Heart left ventricle (tissue), 16 donors: Measurements from ENCODE around the gene CTNNA3. TPM values are rescaled to one million over a fixed set of nuclear protein-coding genes. Genes with fewer than 3 reads are reported as not detected.

Experiments used
- ATAC-seq, 4 donors: fragments of 200-7000 bp; cut with Tn5 transposase; one replicate each; pipeline ENCODE4 v1.9.1; 2020 to 2022; ENCODE audit warnings: moderate library complexity in 4 of 4, mild to moderate bottlenecking in 3 of 4, moderate number of reproducible peaks in 1 of 4
- DNase-seq, 5 donors: peaks; one replicate each; pipeline ENCODE4 v3.0.0-alpha.2; 2020
- H3K27ac ChIP-seq, 12 donors: fragments of 200-600 bp; sonication (generic) in 4 of 12; one replicate each; pipeline versions ENCODE4 v1.5.0 to v1.8.0; 2016 to 2022; ENCODE audit warnings: mild to moderate bottlenecking in 2 of 12
- H3K27me3 ChIP-seq, 9 donors: fragments of 200-600 bp; sonication (generic) in 2 of 9; one replicate each; pipeline versions ENCODE4 v1.5.1 to v1.8.0; 2016 to 2022; ENCODE audit warnings: mild to moderate bottlenecking in 3 of 9
- H3K36me3 ChIP-seq, 9 donors: fragments of 200-600 bp; sonication (generic) in 2 of 9; one replicate each; pipeline versions ENCODE4 v1.5.0 to v1.8.0; 2018 to 2022; ENCODE audit warnings: mild to moderate bottlenecking in 2 of 9
- H3K4me1 ChIP-seq, 12 donors: fragments of 200-600 bp; sonication (generic) in 4 of 12; one replicate each; pipeline versions ENCODE4 v1.5.0 to v1.8.0; 2016 to 2022; ENCODE audit warnings: mild to moderate bottlenecking in 3 of 12
- H3K4me3 ChIP-seq, 12 donors: fragments of 200-600 bp; sonication (generic) in 4 of 12; one replicate each; pipeline versions ENCODE4 v1.5.0 to v1.8.0; 2017 to 2022; ENCODE audit warnings: mild to moderate bottlenecking in 9 of 12, moderate library complexity in 4 of 12
- H3K9me3 ChIP-seq, 12 donors: fragments of 200-600 bp; sonication (generic) in 4 of 12; one replicate each; pipeline versions ENCODE4 v1.5.0 to v1.8.0; 2016 to 2022; ENCODE audit warnings: mild to moderate bottlenecking in 1 of 12
- POLR2A ChIP-seq, 2 donors: fragments of 450-650 bp; IDR thresholded peaks; one replicate each; pipeline ENCODE4 v1.6.1; 2017; ENCODE audit warnings: antibody characterized with exemption in 2 of 2, mild to moderate bottlenecking in 2 of 2, moderate library complexity in 2 of 2
- WGBS, 4 donors: extraction: QIAGEN DNeasy Blood & Tissue Kit in 2 of 4; methylation state at CpG; one replicate each; pipeline versions ENCODE4 v1.1.5 to v1.1.7; 2013 to 2018; 5-methylcytosine and 5-hydroxymethylcytosine counted together
- intact Hi-C, 10 donors: fragments of 100-400 bp; cut with DNase I; formaldehyde crosslinking; loops; one replicate each; pipeline versions ENCODE4 v1.11.1 to v1.14.2; 2022
- polyA plus RNA-seq, 2 donors: library from polyadenylated mRNA; stranded (reverse); fragments of 200-250 nt; gene quantifications; one replicate each; pipeline ENCODE4 v1.2.3, GENCODE V29; 2013
- total RNA-seq, 9 donors: library from RNA; depleted of rRNA in 2 of 9; stranded (reverse); fragments of >200 nt in 2 of 9; fragmentation: NEBNext Ultra II Directional in 3 of 9; extraction: Animal tissue kit (Norgen Biotek cat#: 25700) in 3 of 9; gene quantifications; one replicate each; pipeline versions ENCODE4 v1.1.0 to v1.2.4, GENCODE V29; 2016 to 2023
- TF ChIP-seq, protein P1 (sequence below), 12 donors: fragments of 200-600 bp; sonication (generic) in 4 of 12; IDR thresholded peaks; one replicate each; pipeline versions ENCODE4 v1.5.0 to v1.8.0; 2018 to 2022; ENCODE audit warnings: antibody characterized with exemption in 12 of 12, mild to moderate bottlenecking in 5 of 12
- donor health status: ischemic (EF 13 %, LVEDD 7.1; RV severe dilation, severe dysfunction).
- donor health status: healthy with polysubstance abuse.
- donor health status: DM: no; HTN: yes; CAD: no.
- donor health status: DM: no; HTN: no; CAD: no.
- donor health status: ischemic (EF 25% LVEDD 6.9; RV normal size, moderate dysfunction).
- donor health status: ischemic (EF 25% LVEDD 5.7; RV mildly dilated, moderate dysfunction).
- donor health status: healthy.
- donor health status: DM: yes; HTN: yes; CAD: no.
- donor health status: ischemic (EF 35%, LVEDD 5.7; RV mildly dilated, moderate dysfunction).
- donor health status: nonischemic (EF 11% LVEDD 7.7; RV severe dilation, severe dysfunction).
- donor health status: DM: yes; HTN: yes; CAD: no.
- donor health status: PGD.
- donor health status: ischemic (EF 29% LVEDD 5.4; RV normal size, mild dysfunction).
- donor health status: nonischemic (EF 23%, LVEDD 6.1; RV moderate dilation, normal function).

CTNNA3 gene
- total and polyA plus RNA-seq, 11 donors, result 4.8 to 200 (median 99.0) TPM

DNA sequence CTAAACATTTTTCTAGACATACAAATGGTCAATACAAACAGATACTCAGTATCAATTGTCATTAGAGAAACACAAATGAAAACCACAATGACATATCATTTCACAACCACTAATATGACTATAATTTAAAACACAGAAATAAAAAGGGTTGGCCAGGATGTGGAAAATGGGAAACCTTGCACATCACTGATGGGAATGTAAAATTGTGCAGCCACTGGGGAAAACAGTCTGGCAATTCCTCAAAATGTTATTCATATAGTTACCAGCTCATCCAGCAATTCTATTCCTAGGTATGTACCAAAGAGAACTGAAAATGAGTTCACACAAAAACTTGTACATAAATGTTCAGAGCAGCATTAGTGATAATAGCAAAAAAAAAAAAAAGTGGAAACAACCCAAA lies 876.3 kb downstream of the CTNNA3 start:
- no peak for ATAC-seq
- DNase-seq, result no peak
- intact Hi-C loops, result no loop called here
- Histone ChIP-seq H3K27ac (no peak overlapping the region), H3K4me1 (peaks cover 0 to 6% (median 0%) of the 10 kb centered on the region in 12 donors), H3K27me3 (no peaks in the 10 kb centered on the region), H3K9me3 (no peaks in the 10 kb centered on the region), H3K4me3 (no peak overlapping the region), H3K36me3 (no peaks in the 10 kb centered on the region)
- TF ChIP-seq, protein P1, sequence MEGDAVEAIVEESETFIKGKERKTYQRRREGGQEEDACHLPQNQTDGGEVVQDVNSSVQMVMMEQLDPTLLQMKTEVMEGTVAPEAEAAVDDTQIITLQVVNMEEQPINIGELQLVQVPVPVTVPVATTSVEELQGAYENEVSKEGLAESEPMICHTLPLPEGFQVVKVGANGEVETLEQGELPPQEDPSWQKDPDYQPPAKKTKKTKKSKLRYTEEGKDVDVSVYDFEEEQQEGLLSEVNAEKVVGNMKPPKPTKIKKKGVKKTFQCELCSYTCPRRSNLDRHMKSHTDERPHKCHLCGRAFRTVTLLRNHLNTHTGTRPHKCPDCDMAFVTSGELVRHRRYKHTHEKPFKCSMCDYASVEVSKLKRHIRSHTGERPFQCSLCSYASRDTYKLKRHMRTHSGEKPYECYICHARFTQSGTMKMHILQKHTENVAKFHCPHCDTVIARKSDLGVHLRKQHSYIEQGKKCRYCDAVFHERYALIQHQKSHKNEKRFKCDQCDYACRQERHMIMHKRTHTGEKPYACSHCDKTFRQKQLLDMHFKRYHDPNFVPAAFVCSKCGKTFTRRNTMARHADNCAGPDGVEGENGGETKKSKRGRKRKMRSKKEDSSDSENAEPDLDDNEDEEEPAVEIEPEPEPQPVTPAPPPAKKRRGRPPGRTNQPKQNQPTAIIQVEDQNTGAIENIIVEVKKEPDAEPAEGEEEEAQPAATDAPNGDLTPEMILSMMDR (IDR thresholded peaks at IDR 0.05), result no peak
- TF ChIP-seq POLR2A (IDR thresholded peaks at IDR 0.05), result no peak

DNA sequence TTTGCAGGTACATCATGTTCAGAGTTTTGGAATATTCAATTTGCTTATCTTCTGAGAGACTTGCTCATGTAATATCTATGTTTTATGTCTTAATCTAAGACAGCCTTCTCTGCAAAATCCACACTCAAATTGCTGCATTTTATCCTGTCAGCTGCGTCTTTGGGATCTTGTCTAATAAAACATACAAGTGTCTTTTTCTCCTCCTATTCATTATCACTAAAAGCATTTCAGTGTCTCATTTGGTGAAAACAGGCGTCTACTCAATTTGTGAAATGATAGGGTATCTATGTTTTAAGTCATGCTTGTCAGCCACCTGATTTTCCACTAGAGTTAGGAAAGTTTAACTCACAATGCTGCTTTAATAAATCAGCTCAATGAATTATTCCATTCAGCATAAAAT lies 882.9 kb downstream of the CTNNA3 start:
- Histone ChIP-seq H3K4me3 (no peak overlapping the region), H3K27me3 (no peaks in the 10 kb centered on the region), H3K4me1 (no peaks in the 10 kb centered on the region), H3K9me3 (no peaks in the 10 kb centered on the region), H3K27ac (no peak overlapping the region), H3K36me3 (no peaks in the 10 kb centered on the region)
- DNase-seq (no peak), ATAC-seq (no peak)
- 30 to 45% (median 41%) methylated on average over 2 of the region's 2 CpGs for WGBS, 4 donors
- intact Hi-C loops, result no loop called here
- TF ChIP-seq POLR2A (IDR thresholded peaks at IDR 0.05), result no peak
- TF ChIP-seq, protein P1 (IDR thresholded peaks at IDR 0.05), result no peak

DNA sequence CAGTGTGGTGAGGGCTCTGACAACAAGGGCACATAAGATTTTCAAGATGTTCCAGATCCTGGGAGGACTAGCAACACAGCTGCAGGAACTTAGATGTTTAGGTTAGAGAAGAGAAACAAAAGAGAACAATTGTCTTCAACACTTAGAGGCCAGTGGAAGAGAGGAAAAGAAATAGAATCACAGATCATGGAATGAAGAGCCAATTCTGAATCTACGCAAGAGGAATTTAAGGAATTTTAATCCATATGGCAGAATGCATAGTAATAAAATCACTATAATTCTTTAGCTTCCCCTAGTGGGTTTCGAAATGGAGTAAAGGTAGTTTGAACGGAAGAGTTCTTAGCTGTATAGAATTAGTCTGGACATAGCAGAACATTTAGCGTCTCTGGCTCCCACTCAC lies 884.8 kb downstream of the CTNNA3 start:
- Histone ChIP-seq H3K9me3 (no peaks in the 10 kb centered on the region), H3K4me3 (no peak overlapping the region), H3K27me3 (no peaks in the 10 kb centered on the region), H3K4me1 (no peaks in the 10 kb centered on the region), H3K27ac (no peak overlapping the region), H3K36me3 (no peaks in the 10 kb centered on the region)
- intact Hi-C loops, result no loop called here
- 84 to 89% (median 87%) methylated on average over 4 of the region's 4 CpGs for WGBS, 4 donors
- TF ChIP-seq, protein P1 (IDR thresholded peaks at IDR 0.05), result no peak
- no peak for TF ChIP-seq POLR2A (IDR thresholded peaks at IDR 0.05)
- no peak for ATAC-seq
- no peak for DNase-seq

DNA sequence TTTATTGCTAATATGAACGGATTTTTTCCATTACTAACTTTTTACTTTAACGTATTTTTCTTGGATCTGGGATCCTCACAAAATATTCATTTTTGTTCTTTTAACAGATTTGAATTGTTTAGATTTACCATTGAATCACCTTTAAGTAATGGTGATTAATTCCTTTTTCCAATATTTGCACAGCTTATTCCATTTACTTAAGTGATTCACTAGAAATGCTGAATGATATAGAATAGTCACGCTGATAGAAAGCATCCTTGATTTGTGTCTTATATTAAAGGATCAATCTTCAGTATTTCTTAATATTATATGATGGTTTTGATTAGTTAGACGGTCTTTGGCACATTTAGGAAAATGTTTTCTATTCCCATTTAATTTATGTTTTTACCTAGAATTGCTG lies 886.6 kb downstream of the CTNNA3 start:
- no peak for ATAC-seq
- no peak for DNase-seq
- H3K4me1 ChIP-seq, result no peaks in the 10 kb centered on the region
- 90 to 92% (median 90%) methylated on average over 4 of the region's 4 CpGs for WGBS, 4 donors
- no peaks in the 10 kb centered on the region for H3K36me3 ChIP-seq
- no peaks in the 10 kb centered on the region for H3K27me3 ChIP-seq
- no peak overlapping the region for H3K27ac ChIP-seq
- H3K4me3 ChIP-seq, result no peak overlapping the region
- intact Hi-C loops, result no loop called here
- TF ChIP-seq, protein P1 (IDR thresholded peaks at IDR 0.05), result no peak
- TF ChIP-seq POLR2A (IDR thresholded peaks at IDR 0.05), result no peak
- H3K9me3 ChIP-seq, result no peaks in the 10 kb centered on the region
